GM10266 (cell line): ENCODE measurements around the gene VPS37B.

ENCODE experiments used
- DNase-seq: peaks from one replicate; pipeline ENCODE4 v3.0.0; 2012; ENCODE audit errors: extremely low spot score
- TF ChIP-seq, protein P1 (sequence below): IDR thresholded peaks from 2 replicates; pipeline ENCODE4 v1.5.1; 2012; ENCODE audit warnings: mild to moderate bottlenecking, low read depth; ENCODE audit not compliant: control insufficient read depth, insufficient read depth; ENCODE audit errors: missing control alignments

The VPS37B gene

DNA sequence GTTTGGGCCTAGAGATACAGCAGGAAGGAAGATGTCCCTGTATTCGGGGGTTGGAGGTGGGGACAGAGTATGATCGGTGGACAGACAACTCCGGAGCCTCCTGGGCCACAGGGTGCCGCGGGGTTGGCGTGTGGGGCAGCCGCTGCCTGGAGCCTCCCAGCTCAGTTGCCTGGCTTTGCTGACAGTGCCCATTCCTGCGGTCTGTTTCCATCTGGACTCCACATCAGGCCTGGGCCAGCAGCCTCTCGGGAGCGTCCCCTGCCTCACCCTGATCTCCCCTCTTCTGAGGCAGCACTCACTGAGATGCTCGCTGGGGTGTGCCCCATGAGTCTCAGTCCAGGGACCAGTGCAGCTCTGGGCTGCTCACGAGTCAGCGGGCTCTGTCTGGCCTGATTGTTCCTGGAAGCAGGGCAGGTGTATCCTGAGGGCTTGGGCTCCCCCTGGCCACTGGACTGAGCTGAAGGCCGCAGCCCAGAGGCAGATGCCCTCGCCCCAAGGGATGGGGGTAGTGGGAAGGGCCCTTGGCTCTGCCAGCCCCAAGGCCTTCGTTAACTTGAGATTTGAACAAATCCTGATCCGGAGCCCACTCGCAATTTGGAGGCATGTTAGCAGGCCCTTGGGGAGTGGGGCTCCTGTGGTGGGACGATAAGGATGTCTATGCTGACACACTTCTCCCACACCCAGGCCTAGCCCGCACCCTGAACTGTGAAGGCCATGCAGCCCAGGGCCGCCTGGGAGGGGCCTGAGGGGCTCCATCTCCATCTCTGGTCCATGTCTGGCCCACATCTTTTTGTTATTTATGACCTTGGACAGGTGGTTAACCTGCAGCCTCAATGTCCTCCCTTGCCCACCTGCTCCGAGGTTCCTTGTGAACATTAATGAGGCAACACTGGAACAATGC is 53.2 kb downstream of the VPS37B start:
- TF ChIP-seq, protein P1, sequence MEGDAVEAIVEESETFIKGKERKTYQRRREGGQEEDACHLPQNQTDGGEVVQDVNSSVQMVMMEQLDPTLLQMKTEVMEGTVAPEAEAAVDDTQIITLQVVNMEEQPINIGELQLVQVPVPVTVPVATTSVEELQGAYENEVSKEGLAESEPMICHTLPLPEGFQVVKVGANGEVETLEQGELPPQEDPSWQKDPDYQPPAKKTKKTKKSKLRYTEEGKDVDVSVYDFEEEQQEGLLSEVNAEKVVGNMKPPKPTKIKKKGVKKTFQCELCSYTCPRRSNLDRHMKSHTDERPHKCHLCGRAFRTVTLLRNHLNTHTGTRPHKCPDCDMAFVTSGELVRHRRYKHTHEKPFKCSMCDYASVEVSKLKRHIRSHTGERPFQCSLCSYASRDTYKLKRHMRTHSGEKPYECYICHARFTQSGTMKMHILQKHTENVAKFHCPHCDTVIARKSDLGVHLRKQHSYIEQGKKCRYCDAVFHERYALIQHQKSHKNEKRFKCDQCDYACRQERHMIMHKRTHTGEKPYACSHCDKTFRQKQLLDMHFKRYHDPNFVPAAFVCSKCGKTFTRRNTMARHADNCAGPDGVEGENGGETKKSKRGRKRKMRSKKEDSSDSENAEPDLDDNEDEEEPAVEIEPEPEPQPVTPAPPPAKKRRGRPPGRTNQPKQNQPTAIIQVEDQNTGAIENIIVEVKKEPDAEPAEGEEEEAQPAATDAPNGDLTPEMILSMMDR, result no peak
- no peak for DNase-seq

DNA sequence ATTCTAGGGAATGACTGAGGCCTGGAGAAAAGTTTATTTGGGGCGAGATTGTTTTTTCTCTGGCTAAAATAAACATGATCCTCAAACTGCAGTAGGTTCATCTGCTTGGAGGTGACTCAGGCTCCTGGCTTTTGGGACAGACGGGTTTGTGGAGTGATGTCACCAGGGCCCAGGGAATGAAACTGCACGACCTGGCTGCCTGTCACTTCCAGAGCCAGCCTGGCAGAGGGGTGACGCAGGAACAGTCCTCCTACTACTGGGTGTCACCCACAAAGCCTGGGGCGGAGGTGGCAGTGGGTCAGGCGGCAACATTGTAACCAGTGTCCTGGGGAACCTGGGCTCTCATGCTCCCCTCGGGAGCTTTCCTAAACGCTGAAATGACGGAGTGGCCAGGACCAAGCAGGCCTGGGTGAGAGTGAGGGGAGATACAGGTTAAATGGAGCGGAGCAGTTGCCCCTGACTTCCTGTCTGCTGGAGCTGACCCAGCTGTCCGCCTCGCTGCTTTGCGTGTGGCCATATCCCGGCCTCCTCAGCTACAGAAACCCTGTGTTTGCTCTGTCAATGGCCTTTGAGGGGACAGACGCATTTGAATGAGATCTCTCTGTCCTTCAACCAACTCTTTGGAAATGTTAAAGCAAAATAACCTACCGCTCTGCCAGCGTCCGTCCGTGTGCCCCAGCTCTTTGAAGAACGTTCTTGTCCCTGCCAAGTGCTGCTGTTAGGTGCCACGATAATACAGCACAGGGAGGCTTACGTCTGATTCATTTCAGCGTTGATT is 54.2 kb downstream of the VPS37B start:
- TF ChIP-seq, protein P1, result no peak
- no peak for DNase-seq

DNA sequence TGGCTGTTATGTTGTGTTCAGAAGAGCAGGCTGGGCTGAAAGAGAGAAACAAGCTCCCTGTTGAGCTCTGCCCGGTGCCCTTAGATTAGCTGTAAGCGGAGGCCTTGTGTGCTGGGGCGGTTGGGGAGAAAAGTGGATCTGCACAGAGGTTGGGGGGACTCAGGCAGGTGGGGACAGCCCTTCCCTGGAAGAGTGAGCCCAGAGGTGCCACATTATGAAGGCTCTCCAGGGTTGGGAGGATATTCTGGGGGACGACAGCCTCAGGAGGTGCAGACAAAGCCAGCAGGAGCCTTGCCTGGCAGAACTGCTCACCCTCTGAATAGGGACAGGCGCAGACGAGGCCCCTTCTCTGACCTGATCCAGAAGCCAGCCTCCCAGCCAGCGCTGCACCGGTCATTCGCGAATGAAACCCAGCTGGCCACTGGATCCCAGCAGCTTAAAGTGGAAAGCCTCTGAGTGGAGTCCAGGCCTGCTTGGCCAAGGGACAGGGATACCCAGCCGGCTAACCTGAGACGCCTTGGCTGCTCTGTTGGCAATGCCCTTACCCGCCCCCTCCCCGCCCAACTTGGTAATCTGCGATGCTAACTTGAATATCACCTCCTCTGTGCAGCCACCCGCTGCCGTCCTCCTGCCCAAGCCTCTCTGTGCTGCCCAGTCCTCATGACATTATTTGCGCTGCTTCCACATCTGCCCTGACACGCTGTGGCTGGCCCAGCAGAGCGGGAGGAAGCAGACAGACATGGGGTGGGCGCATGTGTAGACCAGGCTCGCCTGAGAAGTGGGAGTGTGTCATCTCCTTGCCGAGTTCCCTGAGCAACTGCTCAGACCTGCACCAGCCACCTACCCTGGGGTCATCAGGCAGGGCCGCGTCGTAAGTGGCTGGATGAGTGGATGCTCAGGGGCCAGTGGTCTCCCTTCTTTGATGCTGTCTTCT is 55.1 kb downstream of the VPS37B start:
- DNase-seq, result no peak
- TF ChIP-seq, protein P1, result no peak

DNA sequence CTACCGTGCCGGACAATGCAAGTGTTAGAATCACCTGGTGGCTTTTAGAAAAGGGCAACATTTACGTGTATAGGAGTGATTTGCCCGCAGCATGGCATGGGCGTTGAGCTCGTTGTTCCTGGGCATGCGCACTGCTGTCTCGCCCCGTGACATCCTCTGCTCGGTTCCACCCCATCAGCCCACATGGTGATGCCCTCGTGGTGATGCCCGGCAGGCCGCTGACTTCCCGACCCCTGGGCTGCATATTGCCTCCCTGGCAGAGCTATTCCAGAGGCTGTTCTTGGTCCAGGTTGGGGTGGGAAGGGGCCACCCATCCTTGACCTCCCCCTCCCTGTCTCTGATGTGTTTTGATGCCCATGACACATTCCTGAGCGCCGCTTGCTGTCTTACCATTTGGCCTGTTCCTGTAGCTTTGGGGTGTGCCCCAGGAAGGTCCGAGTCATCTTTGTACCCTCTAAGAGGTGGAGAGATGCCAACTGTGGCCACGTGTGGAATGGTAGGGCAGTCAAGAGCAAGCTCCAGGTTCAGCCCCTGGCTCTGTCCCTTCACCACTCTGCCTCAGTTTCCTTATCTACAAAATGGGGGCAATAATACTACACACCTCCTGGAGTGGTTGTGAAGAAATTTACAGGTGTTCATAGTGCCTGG is 55.9 kb downstream of the VPS37B start:
- TF ChIP-seq, protein P1, result no peak
- no peak for DNase-seq

DNA sequence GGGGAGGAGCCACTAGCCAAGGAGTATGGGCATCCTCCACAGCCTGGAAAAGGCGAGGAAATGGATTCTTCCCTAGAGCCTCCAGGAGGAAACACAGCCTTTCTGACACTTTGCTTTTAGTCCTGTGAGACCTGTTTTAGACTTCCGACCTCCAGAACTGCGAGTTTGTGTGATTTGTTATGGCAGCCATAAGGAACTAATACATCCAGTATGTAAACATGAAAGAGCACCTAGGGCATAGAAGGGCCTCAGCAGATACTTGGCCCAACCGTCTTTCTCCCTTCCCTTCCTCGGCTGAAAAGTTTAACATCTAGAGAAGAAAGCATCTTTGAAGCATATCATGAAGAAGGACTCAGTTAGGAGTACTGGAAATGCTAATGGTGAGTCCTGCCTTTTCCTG is 57.1 kb downstream of the VPS37B start:
- DNase-seq, result no peak
- TF ChIP-seq, protein P1, result no peak
